GM19452 (cell line): ENCODE measurements around the gene CT45A6.
"Not testable (repeated sequence)": the region's sequence is repeated elsewhere in the genome, so short reads cannot be mapped to it uniquely, and the experiment has no call there.

Experiments used
- ATAC-seq: cut with Tn5 transposase; IDR thresholded peaks from one replicate; pipeline ENCODE4 v1.9.1; 2021; ENCODE audit not compliant: unreplicated experiment

The CT45A6 gene

GRCh38 chrX:135802687-135803086, at the start of gene CT45A6:
TSS of gene CT45A6 (minus strand) at chrX:135802787. CDS start at chrX:135798993, 3,794 bp downstream.
- not testable (repeated sequence) for ATAC-seq

- ATAC-seq: not testable (repeated sequence)
These were observed 34.6 kb upstream of the CT45A6 start, which contains the start of gene CT45A7 for GRCh38 chrX:135837180-135837579. TSS of gene CT45A7 (minus strand) at chrX:135837280. CDS start at chrX:135833533, 3,747 bp downstream.

- not testable (repeated sequence) for ATAC-seq
These were observed 17.3 kb upstream of the CT45A6 start, which contains the start of gene CT45A2 for GRCh38 chrX:135819912-135820311. TSS of gene CT45A2 (minus strand) at chrX:135820012. CDS start at chrX:135816265, 3,747 bp downstream.

GRCh38 chrX:135785403-135785802, 17.2 kb downstream of the CT45A6 start, which contains the start of gene CT45A5:
TSS of gene CT45A5 (minus strand) at chrX:135785503. CDS start at chrX:135781729, 3,774 bp downstream.
- not testable (repeated sequence) for ATAC-seq

GRCh38 chrX:135768091-135768490, 34.5 kb downstream of the CT45A6 start, which contains the start of gene CT45A3:
TSS of gene CT45A3 (minus strand) at chrX:135768191. CDS start at chrX:135764444, 3,747 bp downstream.
- ATAC-seq: not testable (repeated sequence)

- ATAC-seq: not testable (repeated sequence)
These were observed 57.8 kb downstream of the CT45A6 start for GRCh38 chrX:135744739-135745138.
